K562 (cell line): ENCODE measurements around the gene BPTF. TPM values are rescaled to one million over a fixed set of nuclear protein-coding genes. Genes with fewer than 3 reads are reported as not detected.

Experiments used
- ATF1 ChIP-seq, 2 experiments: fragments of 450-650 bp in 1 of 2; IDR thresholded peaks; 2 replicates each; pipeline ENCODE4 v1.6.1; 2016; ENCODE audit warnings: missing compliant biosample characterization in 1 of 2, missing genetic modification characterization in 1 of 2
- BCL6 ChIP-seq: fragments of 250-450 bp; sonication (Bioruptor Pico); IDR thresholded peaks from 2 replicates; pipeline ENCODE4 v1.4.0; 2020
- CCAR2 ChIP-seq: fragments of 200-400 bp; formaldehyde crosslinking; IDR thresholded peaks from 2 replicates; pipeline ENCODE4 v1.6.1; 2017; ENCODE audit warnings: mild to moderate bottlenecking, low read depth, low read length
- ESRRA ChIP-seq: fragments of 450-650 bp; IDR thresholded peaks from 2 replicates; pipeline ENCODE4 v1.6.1; 2014; ENCODE audit warnings: low read depth, mild to moderate bottlenecking, moderate library complexity, borderline replicate concordance
- FOS ChIP-seq: IDR thresholded peaks from 3 replicates; pipeline ENCODE4 v1.6.1; 2011; ENCODE audit not compliant: insufficient read length; ENCODE audit errors: extremely low read depth
- GATA2 ChIP-seq: sonication (generic); formaldehyde crosslinking; IDR thresholded peaks from 2 replicates; pipeline ENCODE4 v1.4.0; 2020; ENCODE audit warnings: mild to moderate bottlenecking, missing genetic modification reagents
- HDAC2 ChIP-seq: fragments of 450-650 bp; IDR thresholded peaks from 2 replicates; pipeline ENCODE4 v1.6.1; 2016; ENCODE audit warnings: mild to moderate bottlenecking
- HMG20B ChIP-seq: fragments of 250-450 bp; sonication (Bioruptor Pico); IDR thresholded peaks from 2 replicates; pipeline ENCODE4 v1.5.0; 2021; ENCODE audit warnings: mild to moderate bottlenecking
- HMGN3 ChIP-seq: IDR thresholded peaks from 2 replicates; pipeline ENCODE4 v1.6.1; 2011; ENCODE audit warnings: borderline replicate concordance, low read depth, mild to moderate bottlenecking, mixed read lengths, low read length; ENCODE audit not compliant: insufficient read length; ENCODE audit errors: extremely low read depth
- KLF10 ChIP-seq: fragments of 250-450 bp; sonication (Bioruptor Pico); IDR thresholded peaks from 2 replicates; pipeline ENCODE4 v1.6.1; 2021; ENCODE audit warnings: matching md5 sums
- KLF13 ChIP-seq: fragments of 450-650 bp; IDR thresholded peaks from 2 replicates; pipeline ENCODE4 v1.6.1; 2016; ENCODE audit warnings: missing genetic modification characterization, low read depth, mild to moderate bottlenecking, missing compliant biosample characterization, moderate library complexity, borderline replicate concordance
- MCM3 ChIP-seq: fragments of 450-650 bp; IDR thresholded peaks from 2 replicates; pipeline ENCODE4 v1.6.1; 2016
- PHTF2 ChIP-seq: fragments of 250-450 bp; sonication (Bioruptor Pico); IDR thresholded peaks from 2 replicates; pipeline ENCODE4 v1.5.0; 2021; ENCODE audit warnings: mild to moderate bottlenecking
- SMAD4 ChIP-seq: fragments of 250-450 bp; sonication (Bioruptor Pico); conservative IDR thresholded peaks from 2 replicates; pipeline ENCODE4 v1.8.0; 2021; ENCODE audit warnings: inconsistent platforms, mild to moderate bottlenecking, moderate library complexity
- TRIM28 ChIP-seq: fragments of 450-650 bp; IDR thresholded peaks from 2 replicates; pipeline ENCODE4 v1.6.1; 2017
- polyA plus RNA-seq, 8 experiments: library from polyadenylated mRNA; depleted of rRNA in 4 of 8; stranded (reverse) in 5 of 8; unstranded in 3 of 8; fragments of >200 nt; fragmentation: Nextera tagmentation in 2 of 8; fragmentation: Illumina TruSeq in 1 of 8; extraction: Ambion mirVana in 2 of 8; extraction: Trizol in 1 of 8; gene quantifications; 2 replicates each; pipeline versions ENCODE4 v1.2.1 to v1.2.3, GENCODE V29; 2011 to 2014; ENCODE audit warnings: inconsistent platforms in 1 of 8, missing spikeins in 1 of 8
- total RNA-seq, 7 experiments: library from RNA; depleted of rRNA in 6 of 7; stranded (reverse); fragments of >200 nt in 6 of 7; fragmentation: Illumina TruSeq in 2 of 7; extraction: Trizol in 2 of 7; gene quantifications; 2 replicates each; pipeline versions ENCODE4 v1.2.1 to v1.2.3, GENCODE V29; 2011 to 2021; ENCODE audit warnings: low replicate concordance in 1 of 7
- TF ChIP-seq, protein P1 (sequence below): fragments of 450-650 bp; IDR thresholded peaks from 2 replicates; pipeline ENCODE4 v1.6.1; 2016; ENCODE audit warnings: low read depth
- TF ChIP-seq, protein P2 (sequence below): fragments of 250-450 bp; sonication (Bioruptor Pico); IDR thresholded peaks from 2 replicates; pipeline ENCODE4 v1.6.1; 2021; ENCODE audit warnings: mild to moderate bottlenecking
- TF ChIP-seq, protein P3 (sequence below): IDR thresholded peaks from 3 replicates; pipeline ENCODE4 v1.6.1; 2011; ENCODE audit warnings: borderline replicate concordance, mild to moderate bottlenecking; ENCODE audit not compliant: insufficient read length, insufficient read depth
- TF ChIP-seq, protein P4 (sequence below): fragments of 250-450 bp; sonication (Bioruptor Pico); IDR thresholded peaks from 2 replicates; pipeline ENCODE4 v1.4.0; 2020; ENCODE audit warnings: borderline replicate concordance

BPTF gene
- total and polyA plus RNA-seq, 9 of the 15 experiments (the other 6 are each of a cell fraction or from before 2014, with no cell fraction given): 12.5 to 52.1 (median 26.9) TPM

DNA sequence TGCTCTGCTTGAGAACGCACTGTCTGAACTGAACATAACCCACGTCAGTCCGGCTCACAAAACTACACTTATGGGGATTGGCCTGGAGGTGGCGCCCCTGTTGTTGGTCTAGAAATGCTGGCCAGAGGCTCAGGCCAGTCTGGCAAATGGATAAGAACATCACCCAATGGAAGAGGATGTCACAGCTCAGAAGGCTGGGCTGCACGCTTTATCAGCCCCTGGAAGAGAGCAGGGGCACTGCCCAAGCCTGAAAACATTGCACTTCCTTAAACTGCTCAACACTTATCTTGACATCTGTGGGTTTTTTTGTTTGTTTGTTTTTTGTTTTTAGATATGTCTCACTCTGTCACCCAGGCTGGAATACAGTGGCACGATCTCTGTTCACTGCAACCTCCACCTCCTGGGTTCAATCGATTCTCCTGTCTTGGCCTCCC lies 24.8 kb upstream of the BPTF start (continued):
- TF ChIP-seq, protein P1, sequence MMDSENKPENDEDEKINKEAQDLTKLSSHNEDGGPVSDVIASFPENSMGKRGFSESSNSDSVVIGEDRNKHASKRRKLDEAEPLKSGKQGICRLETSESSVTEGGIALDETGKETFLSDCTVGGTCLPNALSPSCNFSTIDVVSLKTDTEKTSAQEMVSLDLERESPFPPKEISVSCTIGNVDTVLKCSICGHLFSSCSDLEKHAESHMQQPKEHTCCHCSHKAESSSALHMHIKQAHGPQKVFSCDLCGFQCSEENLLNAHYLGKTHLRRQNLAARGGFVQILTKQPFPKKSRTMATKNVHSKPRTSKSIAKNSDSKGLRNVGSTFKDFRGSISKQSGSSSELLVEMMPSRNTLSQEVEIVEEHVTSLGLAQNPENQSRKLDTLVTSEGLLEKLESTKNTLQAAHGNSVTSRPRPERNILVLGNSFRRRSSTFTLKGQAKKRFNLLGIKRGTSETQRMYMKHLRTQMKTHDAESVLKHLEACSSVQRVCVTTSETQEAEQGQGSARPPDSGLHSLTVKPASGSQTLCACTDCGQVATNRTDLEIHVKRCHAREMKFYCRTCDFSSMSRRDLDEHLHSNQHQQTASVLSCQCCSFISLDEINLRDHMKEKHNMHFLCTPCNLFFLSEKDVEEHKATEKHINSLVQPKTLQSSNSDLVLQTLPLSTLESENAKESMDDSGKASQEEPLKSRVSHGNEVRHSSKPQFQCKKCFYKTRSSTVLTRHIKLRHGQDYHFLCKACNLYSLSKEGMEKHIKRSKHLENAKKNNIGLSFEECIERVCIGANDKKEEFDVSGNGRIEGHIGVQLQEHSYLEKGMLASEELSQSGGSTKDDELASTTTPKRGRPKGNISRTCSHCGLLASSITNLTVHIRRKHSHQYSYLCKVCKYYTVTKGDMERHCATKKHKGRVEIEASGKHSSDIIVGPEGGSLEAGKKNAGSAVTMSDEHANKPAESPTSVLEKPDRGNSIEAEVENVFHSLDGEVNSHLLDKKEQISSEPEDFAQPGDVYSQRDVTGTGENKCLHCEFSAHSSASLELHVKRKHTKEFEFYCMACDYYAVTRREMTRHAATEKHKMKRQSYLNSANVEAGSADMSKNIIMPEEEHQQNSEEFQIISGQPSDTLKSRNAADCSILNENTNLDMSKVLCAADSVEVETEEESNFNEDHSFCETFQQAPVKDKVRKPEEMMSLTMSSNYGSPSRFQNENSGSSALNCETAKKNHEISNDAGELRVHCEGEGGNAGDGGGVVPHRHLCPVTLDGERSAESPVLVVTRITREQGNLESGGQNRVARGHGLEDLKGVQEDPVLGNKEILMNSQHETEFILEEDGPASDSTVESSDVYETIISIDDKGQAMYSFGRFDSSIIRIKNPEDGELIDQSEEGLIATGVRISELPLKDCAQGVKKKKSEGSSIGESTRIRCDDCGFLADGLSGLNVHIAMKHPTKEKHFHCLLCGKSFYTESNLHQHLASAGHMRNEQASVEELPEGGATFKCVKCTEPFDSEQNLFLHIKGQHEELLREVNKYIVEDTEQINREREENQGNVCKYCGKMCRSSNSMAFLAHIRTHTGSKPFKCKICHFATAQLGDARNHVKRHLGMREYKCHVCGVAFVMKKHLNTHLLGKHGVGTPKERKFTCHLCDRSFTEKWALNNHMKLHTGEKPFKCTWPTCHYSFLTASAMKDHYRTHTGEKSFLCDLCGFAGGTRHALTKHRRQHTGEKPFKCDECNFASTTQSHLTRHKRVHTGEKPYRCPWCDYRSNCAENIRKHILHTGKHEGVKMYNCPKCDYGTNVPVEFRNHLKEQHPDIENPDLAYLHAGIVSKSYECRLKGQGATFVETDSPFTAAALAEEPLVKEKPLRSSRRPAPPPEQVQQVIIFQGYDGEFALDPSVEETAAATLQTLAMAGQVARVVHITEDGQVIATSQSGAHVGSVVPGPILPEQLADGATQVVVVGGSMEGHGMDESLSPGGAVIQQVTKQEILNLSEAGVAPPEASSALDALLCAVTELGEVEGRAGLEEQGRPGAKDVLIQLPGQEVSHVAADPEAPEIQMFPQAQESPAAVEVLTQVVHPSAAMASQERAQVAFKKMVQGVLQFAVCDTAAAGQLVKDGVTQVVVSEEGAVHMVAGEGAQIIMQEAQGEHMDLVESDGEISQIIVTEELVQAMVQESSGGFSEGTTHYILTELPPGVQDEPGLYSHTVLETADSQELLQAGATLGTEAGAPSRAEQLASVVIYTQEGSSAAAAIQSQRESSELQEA: no peak
- TF ChIP-seq FOS (no peak), HDAC2 (no peak), TRIM28 (no peak), PHTF2 (CRISPR knock-in tag) (no peak), HMGN3 (no peak), CCAR2 (no peak), ESRRA (no peak; the same call in 1 of the 2 replicates), KLF13 (tag) (no peak), SMAD4 (CRISPR knock-in tag) (no peak), MCM3 (no peak), HMG20B (CRISPR knock-in tag) (no peak), GATA2 (peak; percentile 63; the same call in 1 of the 2 replicates), BCL6 (CRISPR knock-in tag) (no peak), KLF10 (CRISPR knock-in tag) (no peak), ATF1 (CRISPR knock-in tag; IDR thresholded peaks at IDR 0.05) (no peak), ATF1 (tag; IDR thresholded peaks at IDR 0.05) (peak; percentile 51)
- TF ChIP-seq, protein P2, sequence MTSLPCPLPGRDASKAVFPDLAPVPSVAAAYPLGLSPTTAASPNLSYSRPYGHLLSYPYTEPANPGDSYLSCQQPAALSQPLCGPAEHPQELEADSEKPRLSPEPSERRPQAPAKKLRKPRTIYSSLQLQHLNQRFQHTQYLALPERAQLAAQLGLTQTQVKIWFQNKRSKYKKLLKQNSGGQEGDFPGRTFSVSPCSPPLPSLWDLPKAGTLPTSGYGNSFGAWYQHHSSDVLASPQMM (CRISPR knock-in tag): no peak
- TF ChIP-seq, protein P3, sequence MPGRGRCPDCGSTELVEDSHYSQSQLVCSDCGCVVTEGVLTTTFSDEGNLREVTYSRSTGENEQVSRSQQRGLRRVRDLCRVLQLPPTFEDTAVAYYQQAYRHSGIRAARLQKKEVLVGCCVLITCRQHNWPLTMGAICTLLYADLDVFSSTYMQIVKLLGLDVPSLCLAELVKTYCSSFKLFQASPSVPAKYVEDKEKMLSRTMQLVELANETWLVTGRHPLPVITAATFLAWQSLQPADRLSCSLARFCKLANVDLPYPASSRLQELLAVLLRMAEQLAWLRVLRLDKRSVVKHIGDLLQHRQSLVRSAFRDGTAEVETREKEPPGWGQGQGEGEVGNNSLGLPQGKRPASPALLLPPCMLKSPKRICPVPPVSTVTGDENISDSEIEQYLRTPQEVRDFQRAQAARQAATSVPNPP: no peak
- TF ChIP-seq, protein P4, sequence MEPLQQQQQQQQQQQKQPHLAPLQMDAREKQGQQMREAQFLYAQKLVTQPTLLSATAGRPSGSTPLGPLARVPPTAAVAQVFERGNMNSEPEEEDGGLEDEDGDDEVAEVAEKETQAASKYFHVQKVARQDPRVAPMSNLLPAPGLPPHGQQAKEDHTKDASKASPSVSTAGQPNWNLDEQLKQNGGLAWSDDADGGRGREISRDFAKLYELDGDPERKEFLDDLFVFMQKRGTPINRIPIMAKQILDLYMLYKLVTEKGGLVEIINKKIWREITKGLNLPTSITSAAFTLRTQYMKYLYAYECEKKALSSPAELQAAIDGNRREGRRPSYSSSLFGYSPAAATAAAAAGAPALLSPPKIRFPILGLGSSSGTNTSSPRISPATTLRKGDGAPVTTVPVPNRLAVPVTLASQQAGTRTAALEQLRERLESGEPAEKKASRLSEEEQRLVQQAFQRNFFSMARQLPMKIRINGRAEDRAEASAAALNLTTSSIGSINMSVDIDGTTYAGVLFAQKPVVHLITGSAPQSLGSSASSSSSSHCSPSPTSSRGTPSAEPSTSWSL (CRISPR knock-in tag): no peak
